Esophagus muscularis mucosa (tissue), 4 donors: Measurements from ENCODE around the gene KCNQ4.

Source experiments
- EP300 ChIP-seq: sonication (generic); formaldehyde crosslinking; IDR thresholded peaks from one replicate; pipeline ENCODE4 v1.6.1; 2017; ENCODE audit warnings: antibody characterized with exemption
- POLR2A ChIP-seq: fragments of 450-650 bp; IDR thresholded peaks from one replicate; pipeline ENCODE4 v1.6.1; 2017; ENCODE audit warnings: antibody characterized with exemption, moderate library complexity, mild to moderate bottlenecking, low read depth
- POLR2AphosphoS5 ChIP-seq, 2 donors: sonication (generic); formaldehyde crosslinking; IDR thresholded peaks; one replicate each; pipeline ENCODE4 v1.6.1; 2017; ENCODE audit warnings: antibody characterized with exemption in 2 of 2
- TF ChIP-seq, protein P1 (sequence below), 3 experiments: fragments of 200-600 bp in 2 of 3; fragments of 450-650 bp in 1 of 3; sonication (generic) in 2 of 3; IDR thresholded peaks; one replicate each; pipeline ENCODE4 v1.5.1; 2017 to 2019; ENCODE audit warnings: antibody characterized with exemption in 3 of 3, mild to moderate bottlenecking in 2 of 3, moderate library complexity in 1 of 3

DNA sequence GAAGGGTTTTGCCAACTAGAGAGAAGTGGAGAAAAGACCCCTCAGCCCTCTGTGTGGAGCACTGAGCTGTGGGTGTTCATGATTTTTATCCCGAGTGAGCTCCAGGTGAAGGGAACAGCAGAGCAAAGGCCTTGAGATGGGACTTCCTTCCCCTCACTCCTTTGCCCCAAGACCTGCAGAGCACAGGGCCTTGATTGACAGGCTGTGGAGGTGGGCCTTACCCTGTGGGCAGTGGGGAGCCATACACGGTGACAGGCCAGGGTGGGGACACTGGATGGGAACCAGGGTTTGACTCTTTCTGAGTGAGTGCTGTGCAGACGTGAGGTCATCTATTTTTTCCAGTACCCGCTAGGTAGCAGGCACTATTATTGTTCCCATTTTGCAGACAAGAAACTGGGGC, 10.5 kb downstream of the KCNQ4 start:
- TF ChIP-seq, protein P1, sequence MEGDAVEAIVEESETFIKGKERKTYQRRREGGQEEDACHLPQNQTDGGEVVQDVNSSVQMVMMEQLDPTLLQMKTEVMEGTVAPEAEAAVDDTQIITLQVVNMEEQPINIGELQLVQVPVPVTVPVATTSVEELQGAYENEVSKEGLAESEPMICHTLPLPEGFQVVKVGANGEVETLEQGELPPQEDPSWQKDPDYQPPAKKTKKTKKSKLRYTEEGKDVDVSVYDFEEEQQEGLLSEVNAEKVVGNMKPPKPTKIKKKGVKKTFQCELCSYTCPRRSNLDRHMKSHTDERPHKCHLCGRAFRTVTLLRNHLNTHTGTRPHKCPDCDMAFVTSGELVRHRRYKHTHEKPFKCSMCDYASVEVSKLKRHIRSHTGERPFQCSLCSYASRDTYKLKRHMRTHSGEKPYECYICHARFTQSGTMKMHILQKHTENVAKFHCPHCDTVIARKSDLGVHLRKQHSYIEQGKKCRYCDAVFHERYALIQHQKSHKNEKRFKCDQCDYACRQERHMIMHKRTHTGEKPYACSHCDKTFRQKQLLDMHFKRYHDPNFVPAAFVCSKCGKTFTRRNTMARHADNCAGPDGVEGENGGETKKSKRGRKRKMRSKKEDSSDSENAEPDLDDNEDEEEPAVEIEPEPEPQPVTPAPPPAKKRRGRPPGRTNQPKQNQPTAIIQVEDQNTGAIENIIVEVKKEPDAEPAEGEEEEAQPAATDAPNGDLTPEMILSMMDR (IDR thresholded peaks at IDR 0.05): no peak
- TF ChIP-seq POLR2A (no peak), POLR2AphosphoS5 (IDR thresholded peaks at IDR 0.05) (no peak), EP300 (no peak)
